C4-2B (cell line): ENCODE results near the gene CYFIP1.
A peak's percentile ranks its signal among the peaks of the same experiment; 100 is the strongest.

Experiments
- H3K27ac ChIP-seq: fragments of 450-650 bp; 2 replicates; pipeline ENCODE4 v1.5.1; 2017
- ZFX ChIP-seq: fragments of 450-650 bp; IDR thresholded peaks from 2 replicates; pipeline ENCODE4 v1.6.1; 2017
- TF ChIP-seq, protein P1 (sequence below): fragments of 450-650 bp; conservative IDR thresholded peaks from 2 replicates; pipeline ENCODE4 v1.5.1; 2017; ENCODE audit warnings: mild to moderate bottlenecking

Gene CYFIP1

DNA sequence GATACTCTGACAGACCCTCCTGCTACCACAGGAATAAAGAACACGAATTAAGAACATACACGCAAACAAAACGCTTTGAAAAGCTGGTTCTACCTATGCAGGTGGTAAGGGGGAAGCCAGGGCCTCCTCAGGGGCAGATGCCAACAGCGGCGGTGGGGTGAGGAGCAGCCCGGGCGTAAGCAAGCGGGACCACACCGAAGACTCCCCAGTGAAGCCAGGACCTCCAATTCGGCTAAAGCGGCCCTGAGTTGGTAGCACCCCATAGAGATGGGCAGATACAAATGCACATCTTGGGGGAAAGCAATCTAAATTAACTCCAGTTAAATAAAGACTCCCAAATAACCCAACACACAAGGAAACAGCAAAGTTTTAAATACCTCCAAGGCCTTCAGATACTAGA lies 109.3 kb downstream of the CYFIP1 start:
- TF ChIP-seq, protein P1, sequence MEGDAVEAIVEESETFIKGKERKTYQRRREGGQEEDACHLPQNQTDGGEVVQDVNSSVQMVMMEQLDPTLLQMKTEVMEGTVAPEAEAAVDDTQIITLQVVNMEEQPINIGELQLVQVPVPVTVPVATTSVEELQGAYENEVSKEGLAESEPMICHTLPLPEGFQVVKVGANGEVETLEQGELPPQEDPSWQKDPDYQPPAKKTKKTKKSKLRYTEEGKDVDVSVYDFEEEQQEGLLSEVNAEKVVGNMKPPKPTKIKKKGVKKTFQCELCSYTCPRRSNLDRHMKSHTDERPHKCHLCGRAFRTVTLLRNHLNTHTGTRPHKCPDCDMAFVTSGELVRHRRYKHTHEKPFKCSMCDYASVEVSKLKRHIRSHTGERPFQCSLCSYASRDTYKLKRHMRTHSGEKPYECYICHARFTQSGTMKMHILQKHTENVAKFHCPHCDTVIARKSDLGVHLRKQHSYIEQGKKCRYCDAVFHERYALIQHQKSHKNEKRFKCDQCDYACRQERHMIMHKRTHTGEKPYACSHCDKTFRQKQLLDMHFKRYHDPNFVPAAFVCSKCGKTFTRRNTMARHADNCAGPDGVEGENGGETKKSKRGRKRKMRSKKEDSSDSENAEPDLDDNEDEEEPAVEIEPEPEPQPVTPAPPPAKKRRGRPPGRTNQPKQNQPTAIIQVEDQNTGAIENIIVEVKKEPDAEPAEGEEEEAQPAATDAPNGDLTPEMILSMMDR: no peak
- no peak for TF ChIP-seq ZFX
- no peak overlapping the region for H3K27ac ChIP-seq

DNA sequence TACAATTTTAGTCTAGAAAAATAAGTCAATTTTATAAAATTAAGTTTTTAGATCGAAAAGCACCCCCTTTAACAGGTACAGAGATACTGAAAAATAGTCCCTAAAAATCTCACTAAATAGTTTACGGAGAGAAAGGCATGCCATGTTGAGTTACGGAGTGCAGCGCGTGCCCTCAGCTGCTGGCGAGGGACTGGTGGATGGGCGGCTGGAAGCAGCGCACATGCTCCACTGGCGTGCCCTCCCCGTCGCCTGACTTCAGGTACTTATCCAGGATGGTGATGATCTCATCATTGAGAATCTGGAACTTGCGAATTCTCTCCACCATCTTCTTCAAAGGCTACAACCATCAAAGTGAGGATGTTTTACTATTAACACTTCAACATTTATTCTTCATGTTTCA lies 110.3 kb downstream of the CYFIP1 start:
- no peak overlapping the region for H3K27ac ChIP-seq
- TF ChIP-seq, protein P1: no peak
- TF ChIP-seq ZFX: no peak

DNA sequence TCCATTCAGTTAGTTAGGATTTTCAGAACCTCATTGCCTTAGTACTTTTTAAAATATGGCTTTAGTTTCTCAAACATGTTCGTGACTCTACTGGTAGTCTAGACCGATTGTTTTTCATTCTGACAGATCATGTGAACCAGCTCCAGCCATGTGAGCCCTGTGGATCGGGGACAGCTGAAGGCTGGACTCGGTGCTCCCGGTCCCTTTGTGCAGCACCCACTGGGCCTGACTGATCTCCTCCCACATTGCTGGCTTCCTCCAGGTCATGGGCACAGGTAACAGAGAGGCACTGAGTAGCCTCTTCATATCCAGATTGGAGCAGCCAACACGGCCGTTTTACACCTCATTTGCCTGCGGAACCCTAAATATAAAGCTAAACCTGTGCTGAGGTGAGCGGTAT lies 111.2 kb downstream of the CYFIP1 start:
- H3K27ac ChIP-seq: no peak overlapping the region
- TF ChIP-seq ZFX: no peak
- TF ChIP-seq, protein P1: no peak

DNA sequence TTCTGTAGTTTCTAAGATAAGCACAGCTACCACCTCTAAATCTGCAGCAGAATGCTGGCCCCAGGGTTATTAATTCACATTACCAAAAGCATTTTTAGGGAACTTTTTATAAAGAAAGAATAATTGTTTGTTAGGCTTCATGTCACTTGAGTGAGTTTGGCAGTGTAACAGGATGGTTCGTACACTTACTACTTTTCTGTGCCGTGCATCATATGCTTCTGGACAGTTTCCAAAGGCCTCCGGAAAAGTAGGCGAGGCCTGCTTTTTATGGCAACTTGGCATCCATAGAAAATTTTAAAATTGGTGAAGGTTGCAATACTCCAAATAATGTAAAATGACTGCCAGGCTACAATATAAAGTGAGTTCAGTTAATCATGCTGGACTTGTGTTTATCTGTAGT lies 111.7 kb downstream of the CYFIP1 start:
- no peak for TF ChIP-seq ZFX
- TF ChIP-seq, protein P1: no peak
- H3K27ac ChIP-seq: no peak overlapping the region

DNA sequence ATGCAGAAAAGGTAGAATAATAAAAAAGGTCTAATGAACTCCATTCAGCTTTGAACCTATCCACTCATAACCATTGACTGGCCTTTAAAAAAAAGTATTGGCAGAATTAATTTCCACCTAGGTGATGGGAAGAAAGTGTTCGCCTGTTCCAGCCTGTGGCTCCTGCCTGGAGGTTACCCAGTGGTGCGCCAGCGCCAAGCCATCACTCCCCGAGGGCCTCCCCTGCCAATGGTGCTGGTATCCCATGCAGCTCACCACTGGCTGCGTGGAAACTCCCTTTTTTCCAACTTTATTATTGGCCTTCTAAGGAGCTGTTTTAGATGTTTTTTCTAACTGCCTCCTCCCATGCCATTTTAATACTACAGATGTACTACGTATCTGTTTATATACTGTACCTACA lies 112.3 kb downstream of the CYFIP1 start:
- TF ChIP-seq ZFX: no peak
- TF ChIP-seq, protein P1: no peak
- no peak overlapping the region for H3K27ac ChIP-seq

DNA sequence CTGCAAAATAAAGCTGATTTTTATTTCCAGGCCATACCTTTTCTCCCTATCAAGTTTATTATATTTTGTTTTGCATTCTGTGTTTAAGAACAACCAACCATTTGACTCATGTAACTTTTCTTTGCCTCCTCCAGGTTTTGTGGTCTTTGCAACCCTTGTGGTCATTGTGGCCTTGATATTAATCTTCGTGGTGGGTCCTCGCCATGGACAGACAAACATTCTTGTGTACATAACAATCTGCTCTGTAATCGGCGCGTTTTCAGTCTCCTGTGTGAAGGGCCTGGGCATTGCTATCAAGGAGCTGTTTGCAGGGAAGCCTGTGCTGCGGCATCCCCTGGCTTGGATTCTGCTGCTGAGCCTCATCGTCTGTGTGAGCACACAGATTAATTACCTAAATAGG lies 114.1 kb downstream of the CYFIP1 start:
- H3K27ac ChIP-seq: no peak overlapping the region
- TF ChIP-seq, protein P1: no peak
- TF ChIP-seq ZFX: no peak

DNA sequence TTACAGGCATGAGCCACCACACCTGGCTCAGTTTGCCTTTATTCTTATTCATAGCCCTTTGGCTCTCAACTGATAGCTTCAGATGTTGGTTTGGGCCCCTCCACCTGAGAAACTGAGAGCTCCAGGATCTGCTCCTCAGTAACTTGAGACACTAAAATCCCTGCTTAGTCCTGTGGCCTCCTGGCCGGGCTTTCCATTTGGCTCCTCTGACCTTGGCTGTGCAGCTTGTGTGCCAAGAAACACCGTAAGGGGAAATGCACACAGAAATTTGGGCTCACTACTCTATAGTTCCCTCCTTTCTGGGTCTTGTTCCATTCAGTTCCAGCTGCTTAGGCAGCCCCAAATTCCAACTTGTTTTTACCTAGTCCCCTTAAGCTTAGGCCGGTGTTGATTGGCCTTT lies 116.8 kb downstream of the CYFIP1 start:
- no peak for TF ChIP-seq ZFX
- TF ChIP-seq, protein P1: no peak
- peak overlapping the region; percentile 43 for H3K27ac ChIP-seq
